Calu3 (cell line): ENCODE results near the gene BRI3. TPM values are rescaled to one million over a fixed set of nuclear protein-coding genes. Genes with fewer than 3 reads are reported as not detected.
A peak's percentile ranks its signal among the peaks of the same experiment; 100 is the strongest.
"Not testable (repeated sequence)": the region's sequence is repeated elsewhere in the genome, so short reads cannot be mapped to it uniquely, and the experiment has no call there.

Source experiments
- BruUV-seq: library from RNA; stranded (reverse); fragments of 400-500 nt; replicated peaks from 2 replicates; lab custom pipeline; 2021; lab: Mats Ljungman, UMichigan
- CTCF ChIA-PET: fragments of 300-600 bp; sonication (Branson Sonifier 250); formaldehyde crosslinking; loops from one replicate; lab custom pipeline; 2022; ENCODE audit warnings: antibody characterized with exemption; lab: Charles Lee
- DNase-seq: peaks from one replicate; pipeline ENCODE4 v3.0.0; 2022
- H3K27ac Mint-ChIP-seq: one replicate; pipeline ENCODE4 v1.8.0; 2022; ENCODE audit warnings: mixed read lengths; ENCODE audit not compliant: unreplicated experiment
- H3K27me3 Mint-ChIP-seq: one replicate; pipeline ENCODE4 v1.8.0; 2022; ENCODE audit warnings: mixed read lengths; ENCODE audit not compliant: unreplicated experiment
- H3K36me3 Mint-ChIP-seq: one replicate; pipeline ENCODE4 v1.8.0; 2022; ENCODE audit warnings: mild to moderate bottlenecking, moderate library complexity, mixed read lengths; ENCODE audit not compliant: insufficient read depth, unreplicated experiment
- H3K4me1 Mint-ChIP-seq: one replicate; pipeline ENCODE4 v1.8.0; 2022; ENCODE audit warnings: mild to moderate bottlenecking, low read depth, mixed read lengths; ENCODE audit not compliant: unreplicated experiment
- H3K4me3 Mint-ChIP-seq: one replicate; pipeline ENCODE4 v1.8.0; 2022; ENCODE audit warnings: mild to moderate bottlenecking, low read depth, moderate library complexity, mixed read lengths; ENCODE audit not compliant: unreplicated experiment
- H3K9me3 Mint-ChIP-seq: one replicate; pipeline ENCODE4 v1.8.0; 2022; ENCODE audit warnings: low read depth, mixed read lengths; ENCODE audit not compliant: unreplicated experiment
- intact Hi-C: fragments of 100-400 bp; cut with micrococcal nuclease; formaldehyde crosslinking; loops from one replicate; pipeline ENCODE4 v1.10.0; 2022; ENCODE audit not compliant: unreplicated experiment
- total RNA-seq: library from RNA; stranded (reverse); gene quantifications from 2 replicates; pipeline ENCODE4 v1.2.3, GENCODE V29; 2022
- TF ChIP-seq, protein P1 (sequence below): fragments of 200-600 bp; IDR thresholded peaks from one replicate; pipeline ENCODE4 v1.8.0; 2022; ENCODE audit warnings: antibody characterized with exemption; ENCODE audit not compliant: unreplicated experiment

The BRI3 gene
- total RNA-seq, 1 experiment from 2014 or later, result 101 TPM

DNA sequence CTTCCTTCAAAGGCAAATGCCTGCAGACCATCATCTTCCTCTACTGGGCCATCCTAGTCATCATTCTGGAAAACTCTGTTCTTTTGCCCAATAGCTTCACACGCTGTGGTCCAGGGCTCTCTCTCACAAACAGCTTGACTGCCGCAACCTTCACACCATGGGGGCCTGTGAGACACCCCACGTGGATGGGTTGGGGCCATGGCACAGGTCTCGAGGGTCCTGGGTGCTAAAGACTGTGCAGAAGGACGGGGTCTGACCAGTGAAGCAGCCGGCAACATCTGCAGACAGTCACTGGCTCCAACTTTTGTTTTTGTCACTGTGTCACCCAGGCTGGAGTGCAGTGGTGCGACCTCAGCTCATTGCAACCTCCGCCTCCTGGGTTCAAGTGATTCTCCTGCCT lies 28.1 kb downstream of the BRI3 start:
- TF ChIP-seq, protein P1, sequence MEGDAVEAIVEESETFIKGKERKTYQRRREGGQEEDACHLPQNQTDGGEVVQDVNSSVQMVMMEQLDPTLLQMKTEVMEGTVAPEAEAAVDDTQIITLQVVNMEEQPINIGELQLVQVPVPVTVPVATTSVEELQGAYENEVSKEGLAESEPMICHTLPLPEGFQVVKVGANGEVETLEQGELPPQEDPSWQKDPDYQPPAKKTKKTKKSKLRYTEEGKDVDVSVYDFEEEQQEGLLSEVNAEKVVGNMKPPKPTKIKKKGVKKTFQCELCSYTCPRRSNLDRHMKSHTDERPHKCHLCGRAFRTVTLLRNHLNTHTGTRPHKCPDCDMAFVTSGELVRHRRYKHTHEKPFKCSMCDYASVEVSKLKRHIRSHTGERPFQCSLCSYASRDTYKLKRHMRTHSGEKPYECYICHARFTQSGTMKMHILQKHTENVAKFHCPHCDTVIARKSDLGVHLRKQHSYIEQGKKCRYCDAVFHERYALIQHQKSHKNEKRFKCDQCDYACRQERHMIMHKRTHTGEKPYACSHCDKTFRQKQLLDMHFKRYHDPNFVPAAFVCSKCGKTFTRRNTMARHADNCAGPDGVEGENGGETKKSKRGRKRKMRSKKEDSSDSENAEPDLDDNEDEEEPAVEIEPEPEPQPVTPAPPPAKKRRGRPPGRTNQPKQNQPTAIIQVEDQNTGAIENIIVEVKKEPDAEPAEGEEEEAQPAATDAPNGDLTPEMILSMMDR, result no peak
- CTCF ChIA-PET, result no interaction called here
- DNase-seq, result no peak
- Mint-ChIP-seq H3K36me3 (peaks cover 56% of the 10 kb centered on the region), H3K9me3 (no peaks in the 10 kb centered on the region), H3K4me1 (no peaks in the 10 kb centered on the region), H3K27me3 (no peaks in the 10 kb centered on the region), H3K27ac (no peak overlapping the region), H3K4me3 (no peak overlapping the region)
- intact Hi-C loops, result no loop called here
- no TSS peak for BruUV-seq

DNA sequence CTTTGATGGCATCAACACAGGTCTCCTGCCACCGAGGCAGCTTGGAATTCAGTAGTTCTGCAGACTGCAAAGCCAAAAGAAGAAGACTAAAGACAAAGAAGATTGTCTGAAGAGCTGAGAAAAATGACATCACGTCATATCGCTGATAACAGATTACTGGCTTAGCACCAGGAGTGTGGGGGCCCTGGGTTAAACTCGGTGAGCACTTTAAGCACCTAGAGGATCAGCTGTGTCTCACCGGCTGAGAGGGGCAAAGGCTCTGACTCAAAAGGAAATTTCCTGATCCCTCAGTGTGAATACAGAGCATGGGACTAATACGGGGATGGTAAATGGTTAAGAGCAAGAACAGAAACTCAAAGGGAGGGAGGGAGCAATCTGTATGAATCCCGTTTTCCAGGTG lies 30.7 kb downstream of the BRI3 start:
- TF ChIP-seq, protein P1, result no peak
- Mint-ChIP-seq H3K27me3 (no peaks in the 10 kb centered on the region), H3K4me3 (no peak overlapping the region), H3K4me1 (no peaks in the 10 kb centered on the region), H3K27ac (peak overlapping the region; percentile 54), H3K9me3 (no peaks in the 10 kb centered on the region), H3K36me3 (peaks cover 54% of the 10 kb centered on the region)
- intact Hi-C loops, result no loop called here
- CTCF ChIA-PET, result no interaction called here
- BruUV-seq, result no TSS peak
- DNase-seq, result no peak

DNA sequence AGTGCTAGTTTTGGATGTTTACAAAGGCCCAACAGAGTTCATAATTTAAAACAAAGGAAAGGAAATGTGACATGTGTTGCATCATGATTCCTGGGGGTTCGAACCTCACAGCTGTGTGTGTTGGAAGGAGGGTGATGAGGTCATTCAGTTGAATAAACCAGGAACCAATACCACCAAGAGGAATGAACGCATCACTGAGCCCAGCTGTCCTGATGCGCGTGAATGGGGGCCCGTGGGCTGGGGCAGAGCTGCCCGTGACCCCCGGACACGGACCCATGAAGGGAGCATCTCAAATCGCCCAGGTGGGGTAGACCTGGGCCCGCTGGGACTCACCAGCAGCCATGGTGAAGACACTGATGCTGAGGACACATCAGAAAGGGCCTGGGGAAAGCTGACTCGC lies 33.0 kb downstream of the BRI3 start:
- peaks cover 7% of the 10 kb centered on the region for H3K4me1 Mint-ChIP-seq
- TF ChIP-seq, protein P1, result no peak
- H3K9me3 Mint-ChIP-seq, result no peaks in the 10 kb centered on the region
- intact Hi-C loops, result no loop called here
- no peak overlapping the region for H3K4me3 Mint-ChIP-seq
- CTCF ChIA-PET, result no interaction called here
- H3K27me3 Mint-ChIP-seq, result no peaks in the 10 kb centered on the region
- peaks cover 51% of the 10 kb centered on the region for H3K36me3 Mint-ChIP-seq
- DNase-seq, result no peak
- BruUV-seq, result no TSS peak
- no peak overlapping the region for H3K27ac Mint-ChIP-seq

DNA sequence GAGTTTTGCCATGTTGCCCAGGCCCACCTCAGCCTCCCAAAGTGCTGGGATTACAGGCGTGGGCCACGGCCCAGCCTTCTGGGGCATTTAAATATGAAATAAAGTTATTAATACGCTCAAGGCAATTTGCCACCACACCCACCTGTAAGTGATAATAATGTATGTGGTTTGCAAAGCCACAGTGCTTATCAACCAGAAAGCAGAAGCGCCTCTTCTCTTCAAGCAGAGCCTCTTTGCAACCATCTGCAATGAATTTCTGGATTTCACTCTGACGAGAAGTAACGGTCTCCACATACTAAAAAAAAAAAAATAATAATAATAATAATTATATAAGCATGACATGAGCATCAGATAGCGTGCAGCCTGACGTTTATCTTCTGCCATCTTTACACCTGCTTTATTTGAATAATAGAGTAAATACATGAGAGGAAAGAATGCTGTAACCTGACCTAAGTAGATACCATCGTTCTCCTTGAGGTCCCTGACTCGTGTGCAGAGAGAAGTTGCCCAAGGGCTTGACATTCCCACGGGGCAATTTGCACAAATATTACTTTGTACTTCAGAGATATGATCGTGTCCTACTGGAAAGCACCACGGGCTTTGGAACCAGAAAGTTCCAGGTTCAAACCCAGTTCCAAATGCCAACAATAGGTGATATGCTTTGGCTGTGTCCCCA lies 34.0 kb downstream of the BRI3 start:
- Mint-ChIP-seq H3K27me3 (no peaks in the 10 kb centered on the region), H3K9me3 (no peaks in the 10 kb centered on the region), H3K27ac (no peak overlapping the region), H3K4me3 (no peak overlapping the region), H3K36me3 (peaks cover 51% of the 10 kb centered on the region), H3K4me1 (peaks cover 7% of the 10 kb centered on the region)
- CTCF ChIA-PET, result no interaction called here
- DNase-seq, result no peak
- TF ChIP-seq, protein P1, result no peak
- no TSS peak for BruUV-seq
- intact Hi-C loops, result no loop called here

DNA sequence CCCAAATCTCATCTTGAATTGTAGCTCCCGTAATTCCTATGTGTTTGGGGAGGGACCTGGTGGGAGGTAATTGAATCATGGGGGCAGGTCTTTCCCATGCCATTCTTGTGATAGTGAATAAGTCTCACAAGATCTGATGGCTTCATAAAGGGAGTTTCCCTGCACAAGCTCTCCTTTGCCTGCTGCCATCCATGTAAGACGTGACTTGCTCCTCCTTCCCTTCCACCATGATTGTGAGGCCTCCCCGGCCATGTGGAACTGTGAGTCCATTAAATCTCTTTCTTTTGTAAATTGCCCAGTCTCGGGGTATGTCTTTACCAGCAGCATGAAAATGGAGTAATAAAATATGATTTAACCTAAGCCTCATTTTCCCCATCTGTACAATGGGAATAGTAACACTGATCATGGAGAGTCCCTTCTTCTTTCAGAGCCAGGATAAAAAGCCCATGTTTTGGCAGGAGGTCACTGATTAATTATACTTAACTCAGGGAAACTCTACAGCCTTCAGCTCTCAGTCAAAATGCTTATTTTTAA lies 34.6 kb downstream of the BRI3 start:
- H3K27me3 Mint-ChIP-seq, H3K4me3 Mint-ChIP-seq, H3K9me3 Mint-ChIP-seq, H3K4me1 Mint-ChIP-seq, H3K27ac Mint-ChIP-seq, BruUV-seq, intact Hi-C loops, DNase-seq: not testable (repeated sequence)
- peaks cover 51% of the 10 kb centered on the region for H3K36me3 Mint-ChIP-seq
- CTCF ChIA-PET, result interaction anchor here (0.6 kb wide), 1 partner anchor 25 kb away, joined by 3 read pairs; no protein-coding TSS in a partner anchor
